Mesenchymal stem cell (in vitro differentiated cells and primary cell): ENCODE measurements around the gene SATB2.

Experiments
- DNase-seq: peaks from one replicate; pipeline ENCODE4 v3.0.0-alpha.2; 2013
- H2AFZ ChIP-seq: one replicate; pipeline ENCODE4 v1.6.1; 2013; ENCODE audit warnings: low read depth, mild to moderate bottlenecking, control low read depth, inconsistent platforms, low read length, moderate library complexity
- H2AK5ac ChIP-seq: 2 replicates; pipeline ENCODE4 v1.6.1; 2013; ENCODE audit warnings: low read length, moderate library complexity, mild to moderate bottlenecking, inconsistent platforms; ENCODE audit not compliant: severe bottlenecking
- H2BK120ac ChIP-seq: one replicate; pipeline ENCODE4 v1.6.1; 2013; ENCODE audit warnings: low read depth, mild to moderate bottlenecking, inconsistent platforms, low read length, moderate library complexity
- H2BK12ac ChIP-seq, 2 experiments: one replicate each; pipeline ENCODE4 v1.6.1; 2013; ENCODE audit warnings: inconsistent platforms in 2 of 2, low read length in 2 of 2, mild to moderate bottlenecking in 2 of 2, moderate library complexity in 2 of 2, control low read depth in 1 of 2
- H2BK15ac ChIP-seq: one replicate; pipeline ENCODE4 v1.6.1; 2013; ENCODE audit warnings: mild to moderate bottlenecking, low read depth, inconsistent platforms; ENCODE audit not compliant: poor library complexity, severe bottlenecking
- H2BK5ac ChIP-seq: 2 replicates; pipeline ENCODE4 v1.6.1; 2013; ENCODE audit warnings: low read depth, mild to moderate bottlenecking, low read length, control low read depth, inconsistent platforms; ENCODE audit not compliant: poor library complexity, severe bottlenecking
- H3K14ac ChIP-seq, 2 experiments: one replicate each; pipeline ENCODE4 v1.6.1; 2013; ENCODE audit warnings: inconsistent platforms in 2 of 2, low read length in 2 of 2, control low read depth in 1 of 2, mild to moderate bottlenecking in 1 of 2, moderate library complexity in 1 of 2
- H3K18ac ChIP-seq, 2 experiments: one replicate each; pipeline ENCODE4 v1.6.1; 2013; ENCODE audit warnings: inconsistent platforms in 2 of 2, low read length in 2 of 2, control low read depth in 1 of 2, low read depth in 1 of 2, mild to moderate bottlenecking in 1 of 2
- H3K23ac ChIP-seq, 2 experiments: one replicate each; pipeline ENCODE4 v1.6.1; 2013; ENCODE audit warnings: inconsistent platforms in 2 of 2, low read length in 2 of 2, mild to moderate bottlenecking in 2 of 2, moderate library complexity in 2 of 2, control low read depth in 1 of 2
- H3K27ac ChIP-seq: 2 replicates; pipeline ENCODE4 v1.5.1; 2013; ENCODE audit warnings: mild to moderate bottlenecking, moderate library complexity, low read length, control low read depth, inconsistent platforms; ENCODE audit not compliant: poor library complexity, severe bottlenecking
- H3K27me3 ChIP-seq, 2 experiments: 2 replicates each; pipeline versions ENCODE4 v1.6.1 to v1.7.0; 2013; ENCODE audit warnings: low read length in 2 of 2, mild to moderate bottlenecking in 2 of 2, moderate library complexity in 2 of 2, control low read depth in 1 of 2, inconsistent platforms in 1 of 2; ENCODE audit not compliant: control insufficient read depth in 1 of 2, insufficient read depth in 1 of 2
- H3K36me3 ChIP-seq, 2 experiments: 2 replicates each; pipeline versions ENCODE4 v1.6.1 to v1.7.0; 2013; ENCODE audit warnings: low read length in 2 of 2, control low read depth in 1 of 2, inconsistent platforms in 1 of 2, low read depth in 1 of 2, mild to moderate bottlenecking in 1 of 2; ENCODE audit not compliant: insufficient read depth in 2 of 2, control insufficient read depth in 1 of 2
- H3K4ac ChIP-seq, 2 experiments: one replicate each; pipeline ENCODE4 v1.6.1; 2013; ENCODE audit warnings: inconsistent platforms in 2 of 2, low read length in 2 of 2, mild to moderate bottlenecking in 2 of 2, moderate library complexity in 2 of 2, control low read depth in 1 of 2, low read depth in 1 of 2
- H3K4me1 ChIP-seq: 2 replicates; pipeline ENCODE4 v1.6.1; 2013; ENCODE audit warnings: low read depth, low read length, control low read depth; ENCODE audit not compliant: control insufficient read depth, insufficient read depth
- H3K4me2 ChIP-seq: 2 replicates; pipeline ENCODE4 v1.6.1; 2013; ENCODE audit warnings: low read length, mild to moderate bottlenecking, inconsistent platforms; ENCODE audit not compliant: poor library complexity, severe bottlenecking
- H3K4me3 ChIP-seq, 2 experiments: 2 replicates each; pipeline versions ENCODE4 v1.5.1 to v1.7.0; 2013; ENCODE audit warnings: low read length in 2 of 2, mild to moderate bottlenecking in 2 of 2, control low read depth in 1 of 2, low read depth in 1 of 2; ENCODE audit not compliant: insufficient read depth in 1 of 2
- H3K79me1 ChIP-seq: replicated peaks from 2 replicates; pipeline ENCODE4 v1.6.1; 2013; ENCODE audit warnings: mild to moderate bottlenecking, control low read depth, low read length, inconsistent platforms; ENCODE audit not compliant: poor library complexity, severe bottlenecking
- H3K9ac ChIP-seq: 2 replicates; pipeline ENCODE4 v1.7.0; 2013; ENCODE audit warnings: mild to moderate bottlenecking, low read length, moderate library complexity
- H3K9me3 ChIP-seq: 2 replicates; pipeline ENCODE4 v1.7.0; 2013; ENCODE audit warnings: mild to moderate bottlenecking, low read length; ENCODE audit not compliant: control insufficient read depth
- H4K8ac ChIP-seq: one replicate; pipeline ENCODE4 v1.6.1; 2013; ENCODE audit warnings: inconsistent platforms, mild to moderate bottlenecking, low read length, moderate library complexity
- H4K91ac ChIP-seq: one replicate; pipeline ENCODE4 v1.6.1; 2013; ENCODE audit warnings: mild to moderate bottlenecking, low read length, inconsistent platforms
- WGBS: methylation state at CpG from one replicate; pipeline ENCODE4 v1.1.7; 2013; ENCODE audit warnings: mixed read lengths; 5-methylcytosine and 5-hydroxymethylcytosine counted together

Gene SATB2

GRCh38 chr2:199461711-199462346 is 4.1 kb upstream of the SATB2 start:
- no peaks in the 10 kb centered on the region for H3K9me3 ChIP-seq
- 8% methylated on average over 33 of the region's 35 CpGs for WGBS
- H3K14ac ChIP-seq, result no peak overlapping the region

GRCh38 chr2:199460846-199461710 is 3.3 kb upstream of the SATB2 start:
- Histone ChIP-seq H3K9me3 (no peaks in the 10 kb centered on the region), H4K91ac (no peak overlapping the region), H3K27me3 (peaks cover 26 to 50% of the 10 kb centered on the region in 2 experiments), H3K4me2 (no peak overlapping the region), H3K4me1 (peaks cover 40% of the 10 kb centered on the region), H3K79me1 (peaks cover 2% of the 10 kb centered on the region), H3K36me3 (peaks cover 0 to 3% of the 10 kb centered on the region in 2 experiments), H3K18ac (no peak overlapping the region), H2BK15ac (no peak overlapping the region), H3K27ac (no peak overlapping the region), H3K23ac (no peak overlapping the region), H3K4ac (no peak overlapping the region), H4K8ac (no peak overlapping the region), H3K9ac (peak overlapping the region; percentile 92), H3K14ac (no peak overlapping the region), H2BK12ac (no peak overlapping the region), H2BK5ac (no peak overlapping the region), H2BK120ac (no peak overlapping the region), H3K4me3 (peak overlapping the region in 1 of 2 experiments; percentile 90), H2AK5ac (no peak overlapping the region), H2AFZ (no peak overlapping the region)
- DNase-seq, result no peak
- WGBS, result 5% methylated on average over 2 of the region's 13 CpGs

More at GRCh38 chr2:199461711-199462346, 4.1 kb upstream of the SATB2 start:
- Histone ChIP-seq H3K18ac (no peak overlapping the region), H3K27me3 (peaks cover 34 to 57% of the 10 kb centered on the region in 2 experiments), H3K4ac (no peak overlapping the region), H2BK12ac (no peak overlapping the region), H2AK5ac (no peak overlapping the region), H2BK5ac (no peak overlapping the region), H2BK15ac (no peak overlapping the region), H4K91ac (no peak overlapping the region), H3K4me1 (peaks cover 36% of the 10 kb centered on the region), H3K23ac (no peak overlapping the region), H3K36me3 (peaks cover 0 to 3% of the 10 kb centered on the region in 2 experiments), H3K79me1 (peaks cover 2% of the 10 kb centered on the region), H3K4me2 (no peak overlapping the region), H3K4me3 (peak overlapping the region in 1 of 2 experiments; percentile 90), H2AFZ (no peak overlapping the region), H3K9ac (peak overlapping the region; percentile 92), H4K8ac (no peak overlapping the region), H2BK120ac (no peak overlapping the region), H3K27ac (no peak overlapping the region)
- DNase-seq, result no peak

- Histone ChIP-seq H3K9me3 (no peaks in the 10 kb centered on the region), H3K23ac (no peak overlapping the region), H2BK120ac (no peak overlapping the region), H2AFZ (no peak overlapping the region), H2BK12ac (no peak overlapping the region), H2AK5ac (no peak overlapping the region), H4K91ac (no peak overlapping the region), H3K27me3 (peaks cover 17 to 43% of the 10 kb centered on the region in 2 experiments), H3K27ac (no peak overlapping the region), H3K4me2 (peak overlapping the region; percentile 100), H3K4me1 (peaks cover 47% of the 10 kb centered on the region), H3K4ac (no peak overlapping the region), H3K14ac (no peak overlapping the region), H3K18ac (no peak overlapping the region), H3K79me1 (peaks cover 2% of the 10 kb centered on the region), H3K9ac (peak overlapping the region; percentile 92), H2BK15ac (no peak overlapping the region), H3K4me3 (peak overlapping the region; percentile 84 to 90), H3K36me3 (peaks cover 0 to 3% of the 10 kb centered on the region in 2 experiments), H4K8ac (no peak overlapping the region), H2BK5ac (no peak overlapping the region)
- peak; percentile 54 for DNase-seq
- WGBS, result 0% methylated on average over 8 of the region's 14 CpGs
Measured at GRCh38 chr2:199460101-199460671, 2.4 kb upstream of the SATB2 start.
